Keratinocyte (primary cell): ENCODE measurements around the gene XRCC3. TPM values are rescaled to one million over a fixed set of nuclear protein-coding genes. Genes with fewer than 3 reads are reported as not detected.

ENCODE experiments used
- DNase-seq: peaks from one replicate; pipeline ENCODE4 v3.0.0-alpha.2; 2011; ENCODE audit warnings: low read depth, missing footprints, low spot score
- FAIRE-seq: peaks from 2 replicates; lab custom pipeline; 2011; peaks lifted over from hg19 to GRCh38; lab: Jason Lieb, UNC
- H2AFZ ChIP-seq: 2 replicates; pipeline ENCODE4 v1.6.0; 2012; ENCODE audit warnings: low read length, control low read depth, inconsistent platforms; ENCODE audit not compliant: control insufficient read depth
- H3K27ac ChIP-seq: 2 replicates; pipeline ENCODE4 v1.5.1; 2011; ENCODE audit warnings: low read length; ENCODE audit not compliant: control insufficient read depth, insufficient read depth
- H3K27me3 ChIP-seq: 3 replicates; pipeline ENCODE4 v1.6.0; 2011; ENCODE audit warnings: low read length; ENCODE audit not compliant: control insufficient read depth, insufficient read depth; ENCODE audit errors: extremely low read depth
- H3K36me3 ChIP-seq, 2 experiments: 2 replicates in 1 of 2; 3 replicates in 1 of 2; pipeline ENCODE4 v1.5.1; 2011; ENCODE audit warnings: low read length in 2 of 2, mild to moderate bottlenecking in 1 of 2; ENCODE audit not compliant: control insufficient read depth in 2 of 2, insufficient read depth in 2 of 2; ENCODE audit errors: extremely low read depth in 1 of 2
- H3K4me1 ChIP-seq: 3 replicates; pipeline ENCODE4 v1.5.1; 2011; ENCODE audit warnings: low read length; ENCODE audit not compliant: control insufficient read depth, insufficient read depth; ENCODE audit errors: extremely low read depth
- H3K4me2 ChIP-seq: 3 replicates; pipeline ENCODE4 v1.6.0; 2011; ENCODE audit warnings: low read depth, low read length; ENCODE audit not compliant: control insufficient read depth, insufficient read depth; ENCODE audit errors: extremely low read depth
- H3K4me3 ChIP-seq, 3 experiments: fragments of 200-600 bp in 1 of 3; sonication (generic) in 1 of 3; 2 replicates in 2 of 3; 3 replicates in 1 of 3; pipeline ENCODE4 v1.5.1; 2011 to 2016; ENCODE audit warnings: low read length in 3 of 3, mild to moderate bottlenecking in 3 of 3, control low read depth in 2 of 3, inconsistent platforms in 1 of 3, low read depth in 1 of 3, mixed read lengths in 1 of 3, mixed run types in 1 of 3, moderate library complexity in 1 of 3; ENCODE audit not compliant: control insufficient read depth in 2 of 3, insufficient read depth in 2 of 3; ENCODE audit errors: extremely low read depth in 1 of 3
- H3K79me2 ChIP-seq: 2 replicates; pipeline ENCODE4 v1.6.0; 2012; ENCODE audit warnings: low read length; ENCODE audit not compliant: control insufficient read depth, insufficient read depth
- H3K9ac ChIP-seq: 3 replicates; pipeline ENCODE4 v1.6.0; 2011; ENCODE audit warnings: low read length; ENCODE audit not compliant: control insufficient read depth, insufficient read depth; ENCODE audit errors: extremely low read depth
- H3K9me1 ChIP-seq: 3 replicates; pipeline ENCODE4 v1.6.0; 2011; ENCODE audit warnings: low read length; ENCODE audit not compliant: control insufficient read depth, insufficient read depth; ENCODE audit errors: extremely low read depth
- H3K9me3 ChIP-seq: 2 replicates; pipeline ENCODE4 v1.5.1; 2012; ENCODE audit warnings: low read depth, low read length; ENCODE audit not compliant: control insufficient read depth
- H4K20me1 ChIP-seq: 3 replicates; pipeline ENCODE4 v1.6.0; 2011; ENCODE audit warnings: low read length; ENCODE audit not compliant: control insufficient read depth, insufficient read depth; ENCODE audit errors: extremely low read depth
- CTCF ChIP-seq, 3 experiments: IDR thresholded peaks in 1 of 3; conservative IDR thresholded peaks in 1 of 3; optimal IDR thresholded peaks in 1 of 3; 2 replicates in 2 of 3; 3 replicates in 1 of 3; pipeline versions ENCODE3 to v1.5.1; 2011; ENCODE audit warnings: low read length in 3 of 3, mild to moderate bottlenecking in 3 of 3, moderate library complexity in 2 of 3, control low read depth in 1 of 3, inconsistent platforms in 1 of 3; ENCODE audit not compliant: insufficient read depth in 2 of 3; ENCODE audit errors: extremely low read depth in 1 of 3
- EZH2 ChIP-seq: IDR thresholded peaks from one replicate; pipeline ENCODE4 v1.6.1; 2012; ENCODE audit warnings: inconsistent platforms, mild to moderate bottlenecking, low read length, moderate library complexity
- dilution Hi-C: fragments of 300-500 bp; cut with MboI; formaldehyde crosslinking; loops from one replicate; pipeline ENCODE4 v1.7.0; 2020; ENCODE audit warnings: low sequenced_read_pairs; ENCODE audit not compliant: extremely low pct_ligation_motif_present
- polyA plus RNA-seq, 5 experiments: library from polyadenylated mRNA; depleted of rRNA in 3 of 5; stranded (reverse) in 3 of 5; stranded (forward) in 1 of 5; unstranded in 1 of 5; fragments of >200 nt; gene quantifications; 1 replicate in 1 of 5; 2 replicates in 3 of 5; 3 replicates in 1 of 5; pipeline versions ENCODE4 v1.2.1 to v1.2.3, GENCODE V29; 2011 to 2012; ENCODE audit warnings: missing spikeins in 2 of 5, low read depth in 1 of 5, low replicate concordance in 1 of 5

The XRCC3 gene
- polyA plus RNA-seq, 1 donor (not counting 4 experiments of a cell fraction or from before 2014, with no cell fraction given) = 21.0 TPM

- Histone ChIP-seq H2AFZ (no peak overlapping the region), H3K36me3 (peaks cover 13 to 30% of the 10 kb centered on the region in 2 experiments), H3K4me2 (no peak overlapping the region), H3K4me1 (peaks cover 34% of the 10 kb centered on the region), H3K79me2 (peaks cover 15% of the 10 kb centered on the region), H3K9me1 (no peaks in the 10 kb centered on the region), H3K27ac (no peak overlapping the region), H3K27me3 (no peaks in the 10 kb centered on the region), H3K9ac (no peak overlapping the region), H3K4me3 (no peak overlapping the region), H3K9me3 (no peaks in the 10 kb centered on the region), H4K20me1 (peaks cover 5% of the 10 kb centered on the region)
- FAIRE-seq (no peak), DNase-seq (no peak)
- dilution Hi-C loops = no loop called here
- no peak for TF ChIP-seq CTCF (optimal IDR thresholded peaks at IDR 0.05 in 1 of 3, IDR thresholded peaks at IDR 0.05 in 1 of 3, conservative IDR thresholded peaks at IDR 0.05 in 1 of 3; ENCODE audit: extremely low read depth in 1 of 3, insufficient read depth in 2 of 3, low read length in 3 of 3)
- no peak for TF ChIP-seq EZH2
Measured at GRCh38 chr14:103708750-103709187, 6.5 kb downstream of the XRCC3 start.

DNA sequence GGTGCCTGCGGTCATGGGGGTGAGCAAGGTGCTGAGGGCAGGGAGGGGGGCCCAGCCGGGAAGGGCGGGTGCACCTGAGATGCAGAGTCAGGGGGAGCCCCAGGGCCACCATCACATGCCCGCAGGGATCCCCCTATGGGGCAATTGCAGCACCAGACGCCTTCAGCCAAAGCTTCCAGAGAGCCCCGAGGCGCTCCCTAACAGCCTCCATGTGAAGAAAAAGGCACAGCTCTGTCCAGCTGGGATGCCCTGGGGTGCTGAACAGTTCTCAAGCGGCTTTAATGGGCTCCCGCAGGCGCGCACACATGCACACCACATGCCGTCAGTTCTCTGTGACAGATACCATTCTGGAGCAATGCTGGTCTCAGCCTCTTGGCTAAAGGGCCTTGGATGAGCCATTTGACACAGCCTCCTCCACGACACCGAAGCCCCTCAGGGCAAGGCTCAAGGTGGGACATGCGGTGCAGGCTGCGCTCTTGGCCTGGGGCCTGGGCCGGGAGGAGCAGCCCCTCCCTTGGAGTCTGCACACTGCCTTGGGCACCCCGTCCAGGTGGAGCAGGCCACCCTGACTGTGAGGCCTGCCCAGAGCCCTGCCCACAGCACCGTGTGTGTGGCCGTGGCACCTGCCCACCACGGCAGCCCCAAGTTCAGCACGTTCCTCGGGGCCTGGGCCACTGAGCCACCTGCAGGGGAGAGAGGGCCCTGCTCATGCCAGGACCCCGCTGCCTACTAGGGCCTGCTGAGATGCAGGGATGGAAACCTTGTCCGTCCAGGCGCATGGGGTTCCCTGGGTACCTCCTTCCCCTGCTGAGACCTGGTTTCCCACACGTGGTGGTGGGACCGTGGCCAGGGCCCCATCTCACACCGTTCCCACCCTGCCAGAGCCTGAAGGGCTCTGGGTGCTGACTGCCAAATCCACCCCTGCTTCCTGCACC, 7.7 kb downstream of the XRCC3 start:
- Histone ChIP-seq H2AFZ (no peak overlapping the region), H3K9me1 (no peaks in the 10 kb centered on the region), H3K27me3 (no peaks in the 10 kb centered on the region), H3K4me2 (no peak overlapping the region), H3K4me1 (peaks cover 23% of the 10 kb centered on the region), H3K79me2 (peaks cover 4% of the 10 kb centered on the region), H3K36me3 (peaks cover 22 to 30% of the 10 kb centered on the region in 2 experiments), H3K4me3 (no peak overlapping the region), H3K9me3 (no peaks in the 10 kb centered on the region), H3K27ac (no peak overlapping the region), H4K20me1 (peaks cover 5% of the 10 kb centered on the region), H3K9ac (no peak overlapping the region)
- no peak for FAIRE-seq
- no peak for TF ChIP-seq CTCF (optimal IDR thresholded peaks at IDR 0.05 in 1 of 3, IDR thresholded peaks at IDR 0.05 in 1 of 3, conservative IDR thresholded peaks at IDR 0.05 in 1 of 3; ENCODE audit: extremely low read depth in 1 of 3, insufficient read depth in 2 of 3, low read length in 3 of 3)
- no peak for TF ChIP-seq EZH2
- dilution Hi-C loops = no loop called here
- DNase-seq = no peak
